ENCODE results near the gene UCP2.

UCP2 gene, protein sequence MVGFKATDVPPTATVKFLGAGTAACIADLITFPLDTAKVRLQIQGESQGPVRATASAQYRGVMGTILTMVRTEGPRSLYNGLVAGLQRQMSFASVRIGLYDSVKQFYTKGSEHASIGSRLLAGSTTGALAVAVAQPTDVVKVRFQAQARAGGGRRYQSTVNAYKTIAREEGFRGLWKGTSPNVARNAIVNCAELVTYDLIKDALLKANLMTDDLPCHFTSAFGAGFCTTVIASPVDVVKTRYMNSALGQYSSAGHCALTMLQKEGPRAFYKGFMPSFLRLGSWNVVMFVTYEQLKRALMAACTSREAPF

DNA sequence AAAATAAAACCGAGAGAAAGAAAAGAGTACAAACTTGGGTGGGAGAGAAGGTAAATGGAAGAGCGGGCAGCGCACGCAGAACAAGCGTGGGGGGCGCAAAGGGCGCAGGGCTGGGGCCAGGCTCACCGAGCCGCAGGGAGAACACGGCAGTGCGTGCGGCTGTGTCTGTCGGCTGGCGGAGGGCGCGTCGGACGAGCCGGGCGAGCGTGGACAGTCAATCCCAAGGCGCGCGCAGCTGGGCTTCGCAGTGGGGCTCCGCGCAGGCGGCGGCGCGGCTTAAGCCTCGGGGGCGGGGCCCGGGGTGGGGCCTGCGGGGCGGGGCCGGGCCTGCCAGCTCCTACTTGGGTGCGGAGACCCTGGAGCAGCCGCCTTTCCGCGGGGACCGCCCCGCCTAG is at the start of gene UCP2:
Gene UCP2, minus strand, starts transcription at position 249 of the 395 bp plus-strand sequence. CDS start 4,465 bp downstream, outside the sequence.
- in situ Hi-C loops (cut with HindIII; ENCODE audit: low sequenced_read_pairs): no loop called here

DNA sequence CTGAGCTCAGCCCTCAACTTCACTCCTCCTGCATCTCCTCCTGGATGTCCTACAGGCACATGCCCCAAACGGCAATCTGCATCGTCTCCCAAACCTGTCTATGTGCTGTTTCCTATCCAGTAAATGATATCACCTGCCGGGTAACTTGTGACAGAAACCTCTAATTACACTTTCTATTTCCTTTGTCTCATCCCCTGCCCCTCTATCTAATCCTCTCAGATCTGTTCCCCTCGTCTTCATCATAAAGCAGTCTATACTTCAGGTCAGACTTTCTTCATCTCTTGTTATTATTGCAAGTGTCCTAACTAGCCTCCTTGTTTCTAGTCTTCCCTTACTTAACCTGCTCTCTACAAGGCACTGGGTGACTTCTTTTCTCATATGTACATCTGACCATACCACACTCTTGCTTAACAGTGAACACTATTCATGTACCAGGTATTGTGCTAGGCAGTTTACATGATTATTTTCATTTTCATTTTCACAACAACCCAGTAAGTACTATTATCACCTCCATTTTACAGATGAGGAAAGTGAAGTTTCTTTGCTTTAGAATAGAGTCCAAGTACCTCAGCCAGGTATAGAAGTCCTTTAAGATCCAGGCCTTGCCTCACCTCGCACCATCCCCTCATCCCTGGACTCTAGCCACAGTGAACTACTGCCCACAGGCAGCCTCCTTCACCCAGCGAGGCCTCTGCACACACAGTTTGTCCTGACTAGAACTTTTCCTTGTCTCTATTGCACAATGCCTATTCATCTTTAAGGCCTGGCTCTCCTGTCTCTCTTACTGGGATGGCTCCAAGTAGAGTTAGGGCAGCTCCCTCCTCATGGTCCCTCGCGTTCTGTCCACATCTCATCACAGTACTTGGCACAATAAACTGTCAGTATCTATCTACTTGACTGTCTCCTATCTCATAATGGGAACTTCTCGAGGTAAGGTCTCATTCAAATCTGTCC is 48.4 kb upstream of the UCP2 start:
- in situ Hi-C loops (cut with HindIII; ENCODE audit: low sequenced_read_pairs): no loop called here

GRCh38 chr11:74025467-74026166 is 43.0 kb upstream of the UCP2 start:
- in situ Hi-C loops (cut with HindIII; ENCODE audit: low sequenced_read_pairs): no loop called here

DNA sequence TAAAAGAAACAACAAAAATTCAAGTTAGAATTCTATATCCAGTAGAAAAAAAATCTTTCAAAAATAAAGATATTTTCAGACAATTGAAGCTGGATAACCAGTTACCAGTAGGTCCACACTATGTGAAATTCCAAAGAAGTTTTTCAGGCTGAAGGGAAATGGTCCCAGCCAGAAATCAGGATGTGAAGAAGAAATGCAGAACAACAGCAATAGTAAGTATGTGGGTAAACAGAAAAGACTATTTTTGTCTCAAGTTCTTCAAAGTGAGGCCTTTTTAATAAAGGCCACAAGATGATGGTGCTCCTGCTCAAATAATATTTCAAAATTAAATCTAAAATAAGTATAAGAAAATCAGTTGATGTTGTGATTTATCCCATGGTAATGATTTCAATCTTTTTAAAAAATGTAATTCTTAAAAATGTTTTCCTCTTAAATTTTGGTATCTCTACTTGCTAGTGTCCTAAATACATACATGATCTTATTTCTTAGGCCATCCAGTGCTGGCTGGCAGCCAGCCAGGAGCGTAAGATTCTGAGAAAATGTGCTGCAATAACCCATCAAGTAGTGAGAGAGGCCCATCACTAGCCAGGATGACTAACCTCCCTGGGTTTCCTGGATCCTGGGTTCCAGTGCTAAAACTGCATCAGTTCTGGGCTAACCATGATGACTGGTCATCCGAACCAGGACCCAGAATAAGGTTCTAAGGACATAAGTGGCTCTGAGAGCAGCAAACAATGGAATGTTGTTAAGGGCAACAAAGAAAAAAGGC is 41.8 kb upstream of the UCP2 start:
- in situ Hi-C loops (cut with HindIII; ENCODE audit: low sequenced_read_pairs): no loop called here

DNA sequence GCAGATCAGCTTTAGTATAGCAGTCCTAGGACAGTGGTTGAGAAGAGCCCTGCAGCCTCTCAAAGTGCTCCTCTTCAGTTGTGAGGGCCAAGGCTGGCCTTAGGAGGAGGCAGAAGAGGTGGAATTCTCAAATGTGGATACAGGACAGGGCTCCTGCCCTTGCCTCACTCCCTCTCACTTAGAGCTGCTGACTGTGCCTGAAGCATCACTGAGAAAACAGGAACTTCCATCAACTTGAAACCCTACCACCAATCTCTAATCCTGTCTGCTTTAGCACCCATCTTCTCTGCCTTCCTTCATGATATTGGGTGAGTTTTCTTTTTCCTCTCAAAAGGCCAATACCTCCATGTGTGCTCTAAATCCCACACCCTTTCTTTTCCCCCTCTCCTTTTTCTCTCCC is 40.6 kb upstream of the UCP2 start:
- in situ Hi-C loops (cut with HindIII; ENCODE audit: low sequenced_read_pairs): no loop called here

- in situ Hi-C loops (cut with HindIII; ENCODE audit: low sequenced_read_pairs): no loop called here
Measured at GRCh38 chr11:74022546-74022945, 39.9 kb upstream of the UCP2 start.

DNA sequence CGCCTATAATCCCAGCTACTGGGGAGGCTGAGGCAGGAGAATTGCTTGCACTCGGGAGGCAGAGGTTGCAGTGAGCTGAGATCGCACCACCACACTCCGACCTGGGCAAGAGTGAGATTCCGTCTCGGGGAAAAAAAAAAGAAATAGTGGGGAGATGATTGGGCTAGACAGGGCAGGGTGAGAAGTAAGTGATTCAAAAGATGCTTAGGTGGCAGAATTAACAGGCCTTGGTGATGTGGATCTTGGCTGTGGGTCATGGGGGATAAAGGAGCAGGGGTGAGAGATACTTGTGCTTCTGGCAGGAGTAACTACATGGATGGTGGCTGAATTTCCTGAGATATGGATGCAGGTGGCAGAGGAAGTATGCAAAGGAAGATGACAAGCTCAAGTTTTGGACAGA is 39.4 kb upstream of the UCP2 start:
- in situ Hi-C loops (cut with HindIII; ENCODE audit: low sequenced_read_pairs): no loop called here

DNA sequence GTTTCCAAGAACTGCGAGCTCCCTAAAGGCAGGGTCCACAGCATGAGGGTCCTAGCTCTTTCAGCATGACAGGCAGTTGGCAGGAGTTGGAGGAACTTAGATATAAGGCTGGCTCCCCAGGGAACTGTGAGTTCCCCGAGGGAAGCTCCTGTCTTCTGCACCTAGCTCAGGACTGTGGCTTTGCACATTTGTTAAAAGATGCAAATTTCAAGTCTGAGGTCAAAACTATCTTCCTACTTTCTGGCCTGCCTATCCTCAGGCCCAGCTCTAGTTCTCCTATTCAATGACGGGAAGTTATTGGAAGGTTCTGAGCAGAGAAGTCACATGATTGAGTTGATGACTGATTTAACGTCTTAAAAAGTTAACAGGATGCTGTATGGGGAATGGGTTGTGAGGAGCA is 37.9 kb upstream of the UCP2 start:
- in situ Hi-C loops (cut with HindIII; ENCODE audit: low sequenced_read_pairs): no loop called here

DNA sequence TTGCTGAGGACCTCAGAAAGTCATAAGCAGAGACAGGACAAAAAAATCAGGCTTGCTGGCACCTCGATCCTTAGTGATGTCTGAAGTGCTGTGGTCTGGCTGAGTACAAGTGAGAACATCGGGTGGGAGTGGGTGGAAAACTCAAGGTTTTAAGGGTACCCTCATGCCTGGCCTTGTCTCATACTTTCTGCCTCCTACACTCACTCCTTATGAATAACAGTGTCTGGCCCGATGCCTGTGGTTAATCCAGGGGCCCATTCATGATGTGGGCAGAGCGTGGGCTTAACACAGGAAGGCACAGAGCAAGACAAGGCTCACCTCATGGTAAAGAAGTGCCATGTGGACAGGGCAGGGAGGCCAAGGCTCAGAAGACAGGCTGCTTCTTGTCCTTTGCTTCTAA is 37.2 kb upstream of the UCP2 start:
- in situ Hi-C loops (cut with HindIII; ENCODE audit: low sequenced_read_pairs): no loop called here

GRCh38 chr11:74019104-74019738 is 36.6 kb upstream of the UCP2 start:
- in situ Hi-C loops (cut with HindIII; ENCODE audit: low sequenced_read_pairs): no loop called here

GRCh38 chr11:74018331-74019005 is 35.8 kb upstream of the UCP2 start:
- in situ Hi-C loops (cut with HindIII; ENCODE audit: low sequenced_read_pairs): no loop called here

GRCh38 chr11:74017631-74018030 is 35.0 kb upstream of the UCP2 start:
- in situ Hi-C loops (cut with HindIII; ENCODE audit: low sequenced_read_pairs): no loop called here

- in situ Hi-C loops (cut with HindIII; ENCODE audit: low sequenced_read_pairs): no loop called here
Measured at GRCh38 chr11:74015919-74016684, 33.5 kb upstream of the UCP2 start.

GRCh38 chr11:74014880-74015279 is 32.2 kb upstream of the UCP2 start:
- in situ Hi-C loops (cut with HindIII; ENCODE audit: low sequenced_read_pairs): no loop called here

DNA sequence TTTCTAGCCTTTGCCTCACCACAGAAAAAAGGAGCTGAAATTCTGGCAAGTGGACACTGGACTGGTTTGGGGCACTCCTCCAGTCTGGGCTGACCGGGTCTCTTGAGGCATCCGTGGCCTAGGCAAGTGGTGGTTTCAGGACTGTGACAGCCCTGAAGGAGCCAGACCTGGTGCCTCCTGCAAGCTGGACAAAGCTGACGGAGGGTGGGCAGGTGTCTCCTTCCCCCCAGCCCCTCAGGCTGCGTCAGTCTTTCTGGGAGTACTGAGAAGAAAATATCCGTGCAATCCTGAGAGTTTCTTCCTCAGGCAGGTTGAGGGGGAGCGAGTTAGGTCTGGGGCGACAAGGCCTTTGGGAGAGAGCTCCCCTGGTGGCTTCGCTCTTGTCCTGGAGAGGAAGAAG is 30.5 kb upstream of the UCP2 start:
- in situ Hi-C loops (cut with HindIII; ENCODE audit: low sequenced_read_pairs): no loop called here

- in situ Hi-C loops (cut with HindIII; ENCODE audit: low sequenced_read_pairs): no loop called here
Measured at GRCh38 chr11:74012074-74012809, 29.6 kb upstream of the UCP2 start.

- in situ Hi-C loops (cut with HindIII; ENCODE audit: low sequenced_read_pairs): no loop called here
Measured at GRCh38 chr11:74011360-74012073, 28.9 kb upstream of the UCP2 start.
